ENCODE measurements around the gene ASB14. TPM values are rescaled to one million over a fixed set of nuclear protein-coding genes. Genes with fewer than 3 reads are reported as not detected.

Gene ASB14
- total RNA-seq, 1 experiment from 2014 or later: not detected

- Mint-ChIP-seq H3K27ac (ENCODE audit: low read depth, unreplicated experiment) (peak overlapping the region; percentile 14), H3K36me3 (ENCODE audit: insufficient read depth, unreplicated experiment) (peaks cover 85% of the 10 kb centered on the region), H3K4me3 (ENCODE audit: unreplicated experiment) (no peak overlapping the region), H3K27me3 (ENCODE audit: insufficient read depth, unreplicated experiment) (no peaks in the 10 kb centered on the region), H3K4me1 (ENCODE audit: insufficient read depth, unreplicated experiment) (no peaks in the 10 kb centered on the region), H3K9me3 (ENCODE audit: unreplicated experiment) (no peaks in the 10 kb centered on the region)
- BruUV-seq (replicated peaks): no TSS peak
- no peak for DNase-seq (ENCODE audit: unreplicated experiment)
- no peak for TF ChIP-seq CTCF (IDR thresholded peaks at IDR 0.05; ENCODE audit: unreplicated experiment)
- ChIA-PET POLR2A (no interaction called here), CTCF (interaction anchor here (0.6 to 1.9 kb wide), 2 partner anchors 145 to 268 kb away, joined by 3 to 7 read pairs; no protein-coding TSS in a partner anchor)
- intact Hi-C loops (cut with micrococcal nuclease): no loop called here
Measured at GRCh38 chr3:57244946-57245345, 47.5 kb downstream of the ASB14 start.

- Mint-ChIP-seq H3K27me3 (ENCODE audit: insufficient read depth, unreplicated experiment) (no peaks in the 10 kb centered on the region), H3K36me3 (ENCODE audit: insufficient read depth, unreplicated experiment) (peaks cover 27% of the 10 kb centered on the region), H3K27ac (ENCODE audit: low read depth, unreplicated experiment) (no peak overlapping the region), H3K4me3 (ENCODE audit: unreplicated experiment) (no peak overlapping the region), H3K4me1 (ENCODE audit: insufficient read depth, unreplicated experiment) (no peaks in the 10 kb centered on the region), H3K9me3 (ENCODE audit: unreplicated experiment) (no peaks in the 10 kb centered on the region)
- BruUV-seq (replicated peaks): no TSS peak
- intact Hi-C loops (cut with micrococcal nuclease): no loop called here
- no peak for DNase-seq (ENCODE audit: unreplicated experiment)
- ChIA-PET CTCF (no interaction called here), POLR2A (interaction anchor here (1.2 kb wide), 1 partner anchor 33 kb away, joined by 3 read pairs; no protein-coding TSS in a partner anchor)
- no peak for TF ChIP-seq CTCF (IDR thresholded peaks at IDR 0.05; ENCODE audit: unreplicated experiment)
Measured at GRCh38 chr3:57234613-57235575, 57.6 kb downstream of the ASB14 start.

GRCh38 chr3:57233799-57234198 lies 58.7 kb downstream of the ASB14 start:
- Mint-ChIP-seq H3K9me3 (ENCODE audit: unreplicated experiment) (no peaks in the 10 kb centered on the region), H3K27me3 (ENCODE audit: insufficient read depth, unreplicated experiment) (no peaks in the 10 kb centered on the region), H3K4me1 (ENCODE audit: insufficient read depth, unreplicated experiment) (peaks cover 5% of the 10 kb centered on the region), H3K4me3 (ENCODE audit: unreplicated experiment) (no peak overlapping the region), H3K36me3 (ENCODE audit: insufficient read depth, unreplicated experiment) (peaks cover 16% of the 10 kb centered on the region), H3K27ac (ENCODE audit: low read depth, unreplicated experiment) (no peak overlapping the region)
- POLR2A ChIA-PET: interaction anchor here (1.2 kb wide), 1 partner anchor 34 kb away, joined by 3 read pairs; no protein-coding TSS in a partner anchor
- DNase-seq (ENCODE audit: unreplicated experiment): no peak
- BruUV-seq (replicated peaks): no TSS peak
- intact Hi-C loops (cut with micrococcal nuclease): no loop called here
- TF ChIP-seq CTCF (IDR thresholded peaks at IDR 0.05; ENCODE audit: unreplicated experiment): no peak
- CTCF ChIA-PET: interaction anchor here (0.8 to 1.1 kb wide), 2 partner anchors 11 to 64 kb away, joined by 3 to 12 read pairs; no protein-coding TSS in a partner anchor

GRCh38 chr3:57230006-57230405 lies 62.5 kb downstream of the ASB14 start:
- Mint-ChIP-seq H3K27ac (ENCODE audit: low read depth, unreplicated experiment) (no peak overlapping the region), H3K9me3 (ENCODE audit: unreplicated experiment) (no peaks in the 10 kb centered on the region), H3K36me3 (ENCODE audit: insufficient read depth, unreplicated experiment) (no peaks in the 10 kb centered on the region), H3K4me1 (ENCODE audit: insufficient read depth, unreplicated experiment) (peaks cover 11% of the 10 kb centered on the region), H3K4me3 (ENCODE audit: unreplicated experiment) (peak overlapping the region; percentile 84), H3K27me3 (ENCODE audit: insufficient read depth, unreplicated experiment) (no peaks in the 10 kb centered on the region)
- ChIA-PET POLR2A (interaction anchor here (1.1 kb wide), 1 partner anchor 584 kb away, joined by 3 read pairs; no protein-coding TSS in a partner anchor), CTCF (interaction anchor here (0.6 to 0.9 kb wide), 2 partner anchors 17 to 130 kb away, joined by 3 read pairs; no protein-coding TSS in a partner anchor)
- no TSS peak for BruUV-seq (replicated peaks)
- TF ChIP-seq CTCF (IDR thresholded peaks at IDR 0.05; ENCODE audit: unreplicated experiment): no peak
- intact Hi-C loops (cut with micrococcal nuclease): no loop called here
- DNase-seq (ENCODE audit: unreplicated experiment): peak; percentile 13
